ENCODE results near the gene TBX15.

The TBX15 gene

GRCh38 chr1:118988186-118989005, at the start of gene TBX15:
Gene TBX15, minus strand, starts transcription at chr1:118988343. Its CDS starts 548 bp downstream, at chr1:118987795.
- DNase-seq = no peak

- no peak for DNase-seq
These were observed 46.2 kb upstream of the TBX15 start for GRCh38 chr1:119034359-119034758.

GRCh38 chr1:119032986-119033385, 44.8 kb upstream of the TBX15 start:
- no peak for DNase-seq

GRCh38 chr1:119027759-119028158, 39.6 kb upstream of the TBX15 start:
- no peak for DNase-seq

GRCh38 chr1:119026956-119027355, 38.8 kb upstream of the TBX15 start:
- DNase-seq = no peak

GRCh38 chr1:119015547-119015946, 27.4 kb upstream of the TBX15 start:
- DNase-seq = no peak

- no peak for DNase-seq
These were observed 24.2 kb upstream of the TBX15 start for GRCh38 chr1:119012383-119012782.

- DNase-seq = no peak
These were observed 23.6 kb upstream of the TBX15 start for GRCh38 chr1:119011706-119012105.

GRCh38 chr1:119011116-119011515, 23.0 kb upstream of the TBX15 start:
- DNase-seq = no peak

GRCh38 chr1:119010201-119010600, 22.1 kb upstream of the TBX15 start:
- DNase-seq = no peak

- DNase-seq = no peak
These were observed 21.1 kb upstream of the TBX15 start for GRCh38 chr1:119009312-119009655.

GRCh38 chr1:119008483-119009311, 20.6 kb upstream of the TBX15 start:
- no peak for DNase-seq

GRCh38 chr1:119007670-119008482, 19.7 kb upstream of the TBX15 start:
- DNase-seq = no peak

GRCh38 chr1:119007339-119007669, 19.2 kb upstream of the TBX15 start:
- DNase-seq = no peak

GRCh38 chr1:119006406-119007279, 18.5 kb upstream of the TBX15 start:
- DNase-seq = no peak

- no peak for DNase-seq
These were observed 17.7 kb upstream of the TBX15 start for GRCh38 chr1:119005724-119006405.

- no peak for DNase-seq
These were observed 16.6 kb upstream of the TBX15 start for GRCh38 chr1:119004781-119005180.

- DNase-seq = no peak
These were observed 16.0 kb upstream of the TBX15 start for GRCh38 chr1:119004129-119004527.

- no peak for DNase-seq
These were observed 15.4 kb upstream of the TBX15 start for GRCh38 chr1:119003413-119004128.

Data from anterior cingulate cortex (tissue), 58 donors.